Activated naive CD4-positive, alpha-beta T cell (primary cell): ENCODE data around the gene TENM4.
"Not testable (repeated sequence)": the region's sequence is repeated elsewhere in the genome, so short reads cannot be mapped to it uniquely, and the experiment has no call there.

Experiments used
- DNase-seq, 4 experiments: peaks; one replicate each; lab custom pipeline; 2025; lab: John Stamatoyannopoulos, UW

The TENM4 gene

DNA sequence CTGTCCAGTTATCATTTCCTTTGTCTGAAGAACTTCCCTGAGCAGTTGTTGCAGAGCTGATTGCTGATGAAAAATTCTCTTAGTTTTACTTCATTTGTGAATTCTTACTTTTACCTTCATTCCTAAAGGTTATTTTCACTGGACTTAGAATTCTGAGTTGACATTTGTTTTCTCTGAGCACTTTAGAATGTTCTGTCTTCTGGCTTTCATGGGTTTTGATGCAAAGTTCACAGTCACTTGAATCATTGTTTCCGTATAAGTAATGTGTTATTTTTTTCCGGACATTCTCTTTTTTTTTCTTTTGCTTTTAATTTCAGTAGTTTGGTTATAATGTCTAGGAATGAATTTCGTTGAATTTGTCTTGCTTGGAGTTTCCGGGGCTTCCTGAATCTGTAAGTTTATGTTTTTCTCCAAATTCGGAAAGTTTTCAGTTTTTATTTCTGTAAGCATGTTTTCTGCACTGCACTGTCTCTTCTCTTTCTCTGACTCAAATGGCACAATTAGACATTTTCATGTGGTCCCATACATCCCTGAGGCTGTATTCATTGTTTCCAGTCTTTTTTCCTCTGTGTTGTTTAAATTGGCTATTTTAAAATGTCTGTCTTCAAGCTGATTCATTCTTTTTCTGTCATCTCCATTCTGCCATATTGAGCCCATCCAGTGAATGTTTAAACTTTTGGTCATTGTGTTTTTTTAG, 797.7 kb downstream of the TENM4 start:
- DNase-seq = no peak

DNA sequence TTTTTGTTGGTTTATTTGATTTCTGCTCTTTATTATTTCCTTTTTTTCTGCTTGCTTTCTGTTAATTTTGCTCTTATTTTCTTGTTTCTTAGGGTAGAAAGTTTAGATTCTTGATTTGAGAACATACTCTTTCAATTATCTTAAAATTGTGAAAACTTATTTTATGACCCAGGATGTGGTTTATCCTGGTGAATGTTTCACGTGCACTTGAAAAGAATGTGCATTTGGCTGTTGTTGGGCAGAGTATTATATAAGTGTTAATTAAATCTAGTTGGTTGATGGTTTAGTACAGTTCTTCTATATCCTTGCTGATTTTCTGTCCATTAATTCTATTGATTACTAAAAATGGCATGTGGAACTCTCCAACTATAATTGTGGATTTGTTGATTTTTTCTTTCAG, 799.3 kb downstream of the TENM4 start:
- no peak for DNase-seq

DNA sequence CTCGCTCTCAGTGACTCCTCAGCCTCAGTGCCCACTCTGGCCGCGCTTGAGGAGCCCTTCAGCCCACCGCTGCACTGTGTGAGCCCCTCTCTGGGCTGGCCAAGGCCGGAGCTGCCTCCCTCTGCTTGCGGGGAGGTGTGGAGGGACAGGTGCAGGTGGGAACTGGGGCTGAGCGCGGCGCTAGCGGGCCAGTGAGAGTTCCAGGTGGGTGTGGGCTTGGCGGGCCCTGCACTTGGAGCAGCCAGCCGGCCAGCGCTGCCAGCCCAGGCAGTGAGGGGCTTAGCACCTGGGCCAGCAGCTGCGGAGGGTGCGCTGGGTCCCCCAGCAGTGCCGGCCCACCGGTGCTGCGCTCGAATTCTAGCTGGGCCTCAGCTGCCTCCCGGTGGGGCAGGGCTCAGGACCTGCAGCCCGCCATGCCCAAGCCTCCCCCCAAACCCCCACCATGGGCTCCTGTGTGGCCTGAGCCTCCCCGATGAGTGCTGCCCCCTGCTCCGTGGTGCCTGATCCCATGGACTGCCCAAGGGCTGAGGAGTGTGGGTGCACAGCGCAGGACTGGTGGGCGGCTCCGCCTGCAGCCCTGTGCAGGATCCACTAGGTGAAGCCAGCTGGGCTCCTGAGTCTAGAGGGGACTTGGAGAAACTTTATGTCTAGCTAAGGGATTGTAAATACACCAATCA, 802.0 kb downstream of the TENM4 start:
- no peak for DNase-seq

DNA sequence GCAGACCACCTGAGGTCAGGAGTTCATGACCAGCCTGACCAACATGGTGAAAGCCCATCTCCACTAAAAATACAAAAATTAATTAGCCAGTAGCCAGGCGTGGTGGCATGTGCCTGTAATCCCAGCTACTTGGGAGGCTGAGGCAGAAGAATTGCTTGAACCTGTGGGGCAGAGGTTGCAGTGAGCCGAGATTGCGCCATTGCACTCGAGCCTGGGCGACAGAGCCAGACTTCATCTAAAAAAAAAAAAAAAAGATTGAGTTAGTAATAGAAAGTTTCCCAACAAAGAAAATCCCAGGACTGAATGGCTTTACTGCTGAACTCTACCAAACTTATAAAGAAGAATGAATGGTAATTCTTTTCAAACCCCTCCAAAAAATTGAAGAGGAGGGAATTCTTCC, 803.3 kb downstream of the TENM4 start:
- not testable (repeated sequence) for DNase-seq

DNA sequence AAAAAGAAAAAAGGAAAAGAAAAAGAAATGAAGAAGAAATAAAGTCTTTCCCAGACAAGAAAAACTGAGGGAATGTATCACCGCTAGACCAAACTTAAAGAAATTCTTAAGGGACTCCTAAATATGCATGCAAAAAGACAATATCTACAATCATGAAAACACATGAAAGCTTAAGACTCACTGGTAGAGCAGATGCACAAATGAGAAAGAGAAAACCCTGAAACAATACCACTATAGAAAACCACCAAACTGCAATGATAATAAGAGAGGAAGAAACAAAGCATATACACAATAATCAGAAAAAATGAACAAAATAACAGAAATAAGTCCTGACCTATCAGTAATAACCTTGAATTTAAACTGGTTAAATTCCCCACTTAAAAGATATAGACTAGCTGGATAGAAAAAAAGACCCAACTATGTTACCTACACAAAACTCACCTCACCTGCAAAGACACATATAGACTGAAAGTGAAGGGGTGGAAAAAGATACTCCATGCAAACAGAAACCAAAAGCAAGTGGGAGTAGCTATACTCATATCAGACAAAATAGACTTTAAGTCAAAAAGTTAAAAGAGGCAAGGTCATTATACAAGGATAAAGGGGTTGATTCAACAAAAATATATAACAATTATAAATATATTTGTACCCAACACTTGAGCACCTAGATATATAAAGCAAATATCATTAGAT, 804.9 kb downstream of the TENM4 start:
- DNase-seq = no peak

DNA sequence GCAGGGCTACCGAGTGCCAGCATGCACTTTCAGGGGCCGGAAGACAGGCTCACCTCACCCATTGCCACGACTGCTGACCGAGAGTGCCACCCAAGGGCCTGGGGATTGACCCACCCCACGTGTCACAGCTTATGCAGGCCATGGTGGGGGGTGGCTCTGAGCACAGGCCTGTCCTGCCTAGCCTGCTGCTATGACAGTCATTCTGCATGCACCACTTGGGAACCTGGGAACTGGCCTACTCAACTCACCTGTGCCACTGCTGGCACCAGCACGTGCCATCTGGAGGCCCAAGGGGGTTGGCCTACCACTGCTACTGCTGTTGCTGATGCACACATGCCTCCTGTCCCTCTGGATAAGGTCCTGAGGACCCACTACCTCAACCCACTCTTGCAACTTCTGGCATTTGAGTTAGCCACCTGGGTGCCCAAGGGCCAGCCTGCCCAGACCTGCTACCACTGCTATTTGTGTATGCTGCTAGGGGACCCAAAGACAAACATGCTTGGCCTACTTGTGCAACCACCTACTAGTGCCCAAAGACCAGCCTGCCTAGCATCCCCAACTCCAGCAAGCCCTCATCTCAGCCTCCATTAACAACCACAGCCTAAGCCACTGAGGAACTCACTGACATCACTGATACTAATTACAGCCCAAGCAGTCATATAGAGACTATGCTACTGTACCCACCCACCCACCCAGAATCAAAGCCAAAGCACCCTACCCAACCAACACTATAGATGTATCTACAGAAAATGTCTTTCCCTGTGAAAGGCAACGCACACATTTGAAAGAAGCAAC, 807.1 kb downstream of the TENM4 start:
- DNase-seq = no peak

DNA sequence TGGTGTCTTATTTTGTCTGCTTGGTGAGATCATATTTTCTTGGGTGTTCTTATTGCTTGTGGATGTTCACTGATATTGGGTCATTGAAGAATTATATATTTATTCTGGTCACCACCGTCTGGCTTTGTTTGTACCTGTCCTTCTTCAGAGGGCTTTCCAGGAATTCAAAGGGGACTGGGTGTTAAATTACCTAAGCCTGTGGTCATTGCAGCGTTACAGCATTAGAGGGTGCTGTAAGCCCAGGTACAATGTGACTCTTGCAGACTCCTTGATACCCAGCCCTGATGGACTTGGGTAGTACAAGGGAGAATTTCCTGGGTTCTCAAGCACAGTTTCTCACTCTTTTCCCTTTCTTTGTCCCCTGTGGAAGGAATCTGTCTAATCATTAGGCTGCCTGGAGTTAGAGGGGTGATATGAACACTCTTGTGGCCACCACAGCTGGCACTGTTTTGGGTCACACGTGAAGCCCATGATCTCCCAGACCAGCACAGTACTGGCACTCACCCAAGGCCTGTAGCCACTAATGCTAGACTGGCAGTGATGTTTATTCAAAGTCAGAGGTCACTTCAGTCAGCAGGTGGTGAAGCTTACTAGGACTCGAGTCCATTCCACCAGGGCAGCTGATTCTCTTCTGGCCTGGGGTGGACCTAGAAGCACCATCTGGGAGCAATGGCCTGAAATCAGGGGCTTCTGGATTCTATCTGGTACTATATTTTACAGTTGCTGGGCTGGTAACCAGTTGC, 810.1 kb downstream of the TENM4 start:
- no peak for DNase-seq

DNA sequence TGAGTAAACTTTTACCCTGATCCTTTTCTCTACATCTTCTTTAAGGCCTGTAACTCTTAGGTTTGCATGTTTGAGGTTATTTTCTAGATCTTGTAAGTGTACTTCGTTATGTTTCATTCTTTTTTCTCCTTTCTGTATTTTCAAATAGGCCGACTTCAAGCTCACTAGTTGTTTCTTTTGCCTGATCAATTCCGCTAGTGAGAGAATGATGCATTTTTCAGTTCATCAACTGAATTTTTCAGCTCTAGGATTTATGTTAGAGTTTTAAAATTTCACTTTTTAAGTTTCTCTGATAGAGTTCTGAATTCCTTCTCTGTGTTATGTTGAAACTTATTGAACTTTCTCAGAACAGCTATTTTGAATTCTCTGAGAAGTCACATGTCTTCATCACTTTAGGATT, 810.7 kb downstream of the TENM4 start:
- no peak for DNase-seq

DNA sequence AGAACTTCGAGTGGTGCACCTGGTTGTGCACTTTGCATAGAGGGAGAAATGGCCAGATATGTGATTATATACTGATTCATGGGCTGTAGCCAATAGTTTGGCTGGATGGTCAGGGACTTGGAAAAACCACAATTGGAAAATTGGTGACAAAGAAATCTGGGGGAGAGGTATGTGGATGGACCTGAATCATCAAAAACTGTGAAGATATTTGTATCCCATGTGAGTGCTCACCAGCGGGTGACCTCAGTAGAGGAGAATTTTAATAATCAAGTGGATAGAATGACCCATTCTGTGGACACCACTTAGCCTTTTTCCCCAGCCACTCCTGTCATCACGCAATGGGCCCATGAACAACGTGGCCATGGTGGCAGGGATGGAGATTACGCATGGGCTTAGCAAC, 818.2 kb downstream of the TENM4 start:
- DNase-seq = no peak

DNA sequence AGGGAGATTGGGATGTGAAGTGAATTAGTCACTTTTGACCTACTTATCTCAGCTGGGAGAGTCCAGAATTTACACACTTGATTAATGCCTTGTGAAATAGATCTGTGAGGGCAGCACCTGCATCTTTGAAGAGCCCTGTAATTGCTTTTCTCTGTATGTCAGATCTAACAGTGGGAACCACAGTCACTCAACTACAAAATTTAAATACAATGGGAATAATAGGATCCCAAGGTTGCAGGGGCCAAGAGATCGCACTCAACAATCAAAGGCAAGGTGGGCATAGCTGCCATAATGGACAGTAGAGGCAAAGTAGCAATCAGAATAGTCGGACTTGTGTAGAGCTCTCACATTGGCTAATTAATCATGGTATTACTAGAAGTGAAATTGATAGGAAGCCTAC, 820.7 kb downstream of the TENM4 start:
- no peak for DNase-seq

DNA sequence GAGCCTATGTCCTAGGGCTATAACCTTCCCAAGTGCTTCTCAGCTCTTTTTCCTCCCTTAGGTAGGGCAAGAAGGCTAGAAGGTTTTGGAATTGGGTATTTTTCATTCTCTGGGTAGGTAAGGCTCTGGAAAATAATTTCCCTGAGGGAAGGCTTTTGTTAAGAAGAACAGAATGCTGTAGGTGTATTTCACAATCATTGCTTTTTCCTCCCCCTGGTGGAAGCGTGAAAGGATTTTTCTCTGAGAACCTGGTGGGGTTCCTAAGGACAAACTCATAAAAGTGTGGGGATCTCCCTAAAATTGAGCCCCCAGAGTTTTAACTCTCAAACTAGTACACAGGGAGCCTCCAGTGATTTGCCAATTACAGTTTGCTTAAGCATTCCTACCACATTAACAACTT, 825.1 kb downstream of the TENM4 start:
- no peak for DNase-seq

DNA sequence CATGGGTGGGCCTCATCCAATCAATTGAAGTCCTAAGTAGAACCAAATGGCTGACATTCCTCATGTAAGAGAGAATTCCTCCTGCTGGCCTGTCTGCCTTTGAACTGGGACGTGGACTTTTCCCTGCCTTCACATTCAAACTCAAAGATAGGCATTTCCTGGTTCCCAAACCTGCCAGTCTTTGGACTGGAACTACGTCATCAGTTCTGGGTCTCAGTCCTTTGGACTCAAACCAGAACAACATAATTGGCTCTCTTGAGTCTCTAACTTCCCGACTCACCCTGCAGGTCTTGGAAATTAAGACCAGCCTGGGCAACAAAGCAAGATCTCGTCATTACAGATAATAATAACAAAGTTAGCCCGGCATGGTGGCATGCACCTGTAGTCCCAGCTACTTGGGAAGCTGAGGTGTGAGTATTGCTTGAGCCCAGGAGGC, 827.4 kb downstream of the TENM4 start:
- DNase-seq = no peak

DNA sequence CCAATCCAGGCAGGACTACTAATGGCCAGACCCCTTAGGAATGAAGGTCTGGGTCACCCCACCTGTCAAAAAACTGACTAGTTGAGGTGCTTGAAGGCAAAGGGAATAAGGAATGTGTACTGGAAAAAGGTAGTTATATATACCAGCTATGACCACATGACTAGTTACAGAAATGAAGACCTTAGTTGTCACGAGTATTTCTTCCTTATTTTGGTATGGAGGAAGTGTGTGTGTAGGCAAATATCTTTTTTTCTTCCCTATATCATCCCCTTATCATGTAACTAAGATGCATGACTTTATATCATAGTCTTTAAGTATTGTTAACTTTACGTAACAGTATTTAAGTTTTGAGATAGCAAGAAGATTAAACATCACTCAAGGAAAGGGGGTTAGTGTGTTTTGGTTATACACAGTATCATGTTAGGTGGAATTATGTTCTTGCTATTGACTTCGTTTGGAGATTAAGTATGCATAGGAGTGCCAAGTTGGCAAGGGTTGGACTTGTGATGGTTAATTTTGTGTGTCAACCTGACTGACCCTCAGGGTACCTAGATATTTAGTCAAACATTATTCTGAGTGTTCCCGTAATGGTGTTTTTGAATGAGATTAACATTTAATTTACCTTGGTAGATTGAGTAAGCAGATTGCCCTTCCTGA, 828.0 kb downstream of the TENM4 start:
- DNase-seq = no peak

DNA sequence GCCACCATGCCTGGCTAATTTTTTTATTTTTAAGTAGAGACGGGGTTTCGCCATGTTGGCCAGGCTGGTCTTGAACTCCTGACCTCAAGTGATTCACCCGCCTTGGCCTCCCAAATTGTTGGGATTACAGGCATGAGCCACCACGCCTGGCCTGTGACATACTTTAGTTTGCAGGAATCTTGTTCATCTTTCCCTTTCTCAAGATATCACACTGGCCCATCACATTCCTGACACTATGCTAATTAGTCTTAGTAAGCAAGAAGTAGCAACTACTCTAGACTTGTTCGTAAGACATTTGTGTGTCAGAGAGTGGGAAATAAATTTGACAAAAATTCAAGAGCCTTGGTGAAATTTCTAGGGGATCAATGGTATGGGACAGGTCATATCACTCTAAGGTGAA, 831.5 kb downstream of the TENM4 start:
- not testable (repeated sequence) for DNase-seq

DNA sequence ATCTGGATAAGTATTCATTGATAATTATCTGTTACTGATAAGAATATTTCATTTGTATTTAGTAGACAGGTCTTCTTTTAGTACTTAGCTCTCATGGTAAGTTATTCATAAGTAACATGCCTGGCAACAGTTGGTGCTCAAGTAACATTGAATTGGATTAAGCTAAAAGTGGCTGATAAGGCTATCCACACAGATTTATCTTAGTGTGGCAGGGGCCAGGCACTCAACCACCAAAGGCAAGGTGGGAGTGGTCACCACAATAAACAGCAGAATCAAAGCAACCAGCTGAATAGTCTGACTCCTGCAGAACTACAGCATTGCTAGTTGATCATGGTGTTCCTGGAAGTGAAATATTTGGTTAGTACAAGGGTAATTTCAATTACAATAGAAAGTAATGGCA, 833.1 kb downstream of the TENM4 start:
- DNase-seq = no peak

DNA sequence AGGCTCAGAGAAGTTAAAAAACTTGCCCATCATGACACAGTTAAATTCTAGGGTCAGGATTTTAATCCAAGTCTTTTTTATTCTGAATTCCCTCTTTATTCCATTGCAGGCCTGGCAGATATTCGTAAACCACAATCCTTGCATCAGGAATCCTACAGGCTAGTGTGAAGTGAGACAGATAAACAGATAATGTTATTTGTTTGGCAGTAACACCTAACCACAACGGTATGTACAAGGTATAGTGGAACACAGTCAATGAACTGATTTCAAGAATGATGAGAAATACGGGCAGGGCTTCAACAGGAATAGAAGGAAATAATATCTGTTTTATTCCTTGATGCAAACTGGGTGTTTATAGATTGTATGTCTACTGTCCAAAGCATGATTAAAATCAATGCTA, 834.2 kb downstream of the TENM4 start:
- DNase-seq = no peak

DNA sequence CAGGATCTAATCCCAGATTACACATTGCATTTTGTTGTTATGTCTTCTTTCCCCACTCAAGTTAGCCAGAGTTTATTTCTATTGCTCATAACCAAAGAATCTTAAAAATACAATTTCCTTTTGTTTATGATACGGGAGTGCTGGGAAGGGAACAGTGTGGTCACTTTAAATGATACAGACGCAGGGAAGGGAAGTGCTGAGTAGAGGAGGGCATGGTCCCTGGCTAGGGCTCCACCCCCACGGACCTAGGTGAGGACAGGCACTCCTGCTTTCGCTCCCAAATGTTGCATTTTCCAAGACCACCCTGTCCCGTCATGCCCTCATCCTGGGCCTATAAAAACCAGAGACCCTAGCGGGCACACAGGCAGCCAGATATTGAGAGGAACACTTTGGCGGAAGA, 835.5 kb downstream of the TENM4 start:
- no peak for DNase-seq

DNA sequence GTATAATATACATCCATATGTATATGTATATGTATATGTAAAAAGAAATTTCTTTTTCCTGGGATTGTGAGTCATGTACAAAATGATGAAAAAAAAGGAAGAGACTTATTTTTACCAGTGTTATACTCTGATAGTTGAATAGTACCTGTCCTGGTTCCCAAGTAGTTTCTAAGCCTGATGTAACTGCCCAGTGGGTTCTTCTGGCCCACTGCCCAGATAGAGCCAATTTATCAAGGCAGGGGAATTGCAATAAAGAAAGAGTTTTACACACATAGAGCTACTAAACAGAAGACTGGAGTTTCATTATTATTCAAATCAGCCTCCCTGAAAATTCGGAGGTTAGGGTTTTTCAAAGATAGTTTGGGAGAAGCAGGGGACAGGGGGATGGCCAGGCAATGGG, 837.0 kb downstream of the TENM4 start:
- no peak for DNase-seq
